Kidney epithelial cell (primary cell): ENCODE measurements around the gene RPP25L. TPM values are rescaled to one million over a fixed set of nuclear protein-coding genes. Genes with fewer than 3 reads are reported as not detected.

Experiments used
- DNase-seq: peaks from one replicate; pipeline ENCODE4 v3.0.0-alpha.2; 2010; ENCODE audit warnings: low read depth
- H3K27me3 ChIP-seq: 2 replicates; pipeline ENCODE4 v1.6.0; 2011; ENCODE audit warnings: low read length; ENCODE audit not compliant: control insufficient read depth, insufficient read depth
- H3K36me3 ChIP-seq: 2 replicates; pipeline ENCODE4 v1.5.1; 2011; ENCODE audit warnings: low read length; ENCODE audit not compliant: control insufficient read depth, insufficient read depth
- H3K4me3 ChIP-seq: 2 replicates; pipeline ENCODE4 v1.5.1; 2011; ENCODE audit warnings: low read depth, mild to moderate bottlenecking, control low read depth, low read length
- total RNA-seq: library from RNA; depleted of rRNA; stranded (reverse); fragments of >200 nt; gene quantifications from 2 replicates; pipeline ENCODE4 v1.2.3, GENCODE V29; 2015
- TF ChIP-seq, protein P1 (sequence below): IDR thresholded peaks from 2 replicates; pipeline ENCODE4 v1.5.1; 2011; ENCODE audit warnings: mild to moderate bottlenecking, moderate library complexity, low read length, control low read depth, inconsistent platforms; ENCODE audit not compliant: insufficient read depth, poor library complexity, severe bottlenecking

The RPP25L gene, protein sequence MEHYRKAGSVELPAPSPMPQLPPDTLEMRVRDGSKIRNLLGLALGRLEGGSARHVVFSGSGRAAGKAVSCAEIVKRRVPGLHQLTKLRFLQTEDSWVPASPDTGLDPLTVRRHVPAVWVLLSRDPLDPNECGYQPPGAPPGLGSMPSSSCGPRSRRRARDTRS
- 31.5 and 34.0 TPM in 2 replicates for total RNA-seq

DNA sequence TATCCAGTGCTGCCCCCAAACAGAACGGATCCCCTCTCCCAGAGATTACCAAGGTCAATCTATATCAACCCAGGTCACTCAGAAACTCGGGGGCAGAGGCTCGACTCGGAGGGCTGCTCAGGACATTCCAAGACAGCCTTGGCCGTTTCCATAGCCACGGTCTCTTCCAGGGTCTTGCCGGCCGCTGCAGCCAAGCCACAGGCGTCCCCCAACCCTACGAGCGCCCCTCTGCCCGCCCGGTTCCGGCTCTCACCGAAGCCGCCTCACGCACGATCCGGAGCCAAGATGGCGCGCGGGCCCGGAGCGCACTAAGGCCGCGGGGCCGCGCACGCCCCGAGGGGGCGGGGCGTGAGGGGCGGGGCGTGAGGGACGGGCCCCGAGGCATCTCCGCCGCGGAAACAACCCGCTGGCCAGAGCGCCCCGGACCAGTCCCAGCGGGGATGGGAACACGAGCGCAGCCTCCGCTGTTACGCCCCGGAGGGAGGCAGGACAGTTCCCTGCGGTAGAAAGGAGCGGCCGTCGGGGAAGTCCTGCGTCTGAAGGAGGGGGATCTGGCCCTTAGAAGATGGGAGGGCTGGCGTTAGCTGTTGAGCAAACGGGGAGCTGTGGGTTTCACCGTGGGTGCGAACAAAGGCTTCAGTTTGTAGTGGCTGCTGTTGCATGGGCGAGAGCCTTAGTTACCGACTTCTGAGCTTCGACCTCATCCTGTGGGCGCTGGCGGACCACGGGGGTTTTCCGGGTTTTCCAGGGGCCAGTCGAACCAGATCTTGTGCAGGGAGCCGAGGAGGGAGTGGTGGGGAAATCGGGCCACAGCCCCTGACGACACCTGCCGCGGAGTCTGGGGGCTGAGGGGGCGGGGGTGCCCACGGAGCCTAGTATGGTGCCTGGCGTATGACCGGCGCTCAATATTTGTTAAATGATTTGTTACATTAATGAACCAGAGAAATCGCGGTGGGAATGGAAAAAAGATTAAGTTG is at the start of gene RPP25L:
Gene RPP25L (minus strand): TSS at position 287 of the 977 bp plus-strand sequence. CDS start 801 bp downstream, outside the sequence.
- no peak for DNase-seq
- peaks cover 3% of the 10 kb centered on the region for H3K27me3 ChIP-seq
- H3K4me3 ChIP-seq = peak within 1 kb of the TSS; percentile 92
- TF ChIP-seq, protein P1, sequence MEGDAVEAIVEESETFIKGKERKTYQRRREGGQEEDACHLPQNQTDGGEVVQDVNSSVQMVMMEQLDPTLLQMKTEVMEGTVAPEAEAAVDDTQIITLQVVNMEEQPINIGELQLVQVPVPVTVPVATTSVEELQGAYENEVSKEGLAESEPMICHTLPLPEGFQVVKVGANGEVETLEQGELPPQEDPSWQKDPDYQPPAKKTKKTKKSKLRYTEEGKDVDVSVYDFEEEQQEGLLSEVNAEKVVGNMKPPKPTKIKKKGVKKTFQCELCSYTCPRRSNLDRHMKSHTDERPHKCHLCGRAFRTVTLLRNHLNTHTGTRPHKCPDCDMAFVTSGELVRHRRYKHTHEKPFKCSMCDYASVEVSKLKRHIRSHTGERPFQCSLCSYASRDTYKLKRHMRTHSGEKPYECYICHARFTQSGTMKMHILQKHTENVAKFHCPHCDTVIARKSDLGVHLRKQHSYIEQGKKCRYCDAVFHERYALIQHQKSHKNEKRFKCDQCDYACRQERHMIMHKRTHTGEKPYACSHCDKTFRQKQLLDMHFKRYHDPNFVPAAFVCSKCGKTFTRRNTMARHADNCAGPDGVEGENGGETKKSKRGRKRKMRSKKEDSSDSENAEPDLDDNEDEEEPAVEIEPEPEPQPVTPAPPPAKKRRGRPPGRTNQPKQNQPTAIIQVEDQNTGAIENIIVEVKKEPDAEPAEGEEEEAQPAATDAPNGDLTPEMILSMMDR = no peak
- H3K36me3 ChIP-seq = no peaks in the 10 kb centered on the region

DNA sequence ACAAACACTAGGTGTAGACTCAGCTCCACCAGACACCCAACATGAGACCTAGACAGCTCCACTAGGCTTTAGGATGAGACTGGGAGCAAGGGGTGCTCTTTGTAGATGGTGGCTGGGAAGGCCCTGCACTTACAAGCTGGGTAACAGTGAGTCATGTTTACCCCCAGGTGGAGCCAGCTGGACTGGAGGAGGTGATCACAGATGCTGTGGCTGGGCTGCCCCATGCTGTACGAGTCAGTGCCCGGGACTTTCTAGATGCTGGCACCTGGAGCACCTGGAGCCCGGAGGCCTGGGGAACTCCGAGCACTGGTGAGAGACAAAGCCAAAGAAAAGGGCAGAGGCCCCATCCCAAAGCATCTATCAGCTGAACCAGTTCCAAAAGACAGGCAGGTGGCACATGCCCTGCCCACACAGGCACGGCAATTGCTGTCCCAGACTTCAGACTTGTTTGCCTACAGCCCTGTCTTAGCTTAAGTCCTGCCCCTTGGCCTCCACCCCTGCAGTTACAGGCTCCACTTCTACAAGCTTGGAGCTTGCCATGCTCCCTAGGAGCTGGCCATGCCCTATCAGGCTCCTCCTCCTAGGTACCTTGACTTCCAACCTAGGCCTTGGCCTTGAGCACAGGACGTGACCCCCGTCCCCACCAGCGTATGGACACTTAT is 47.8 kb upstream of the RPP25L start:
- TF ChIP-seq, protein P1 = no peak
- DNase-seq = peak; percentile 45
- Histone ChIP-seq H3K4me3 (no peak overlapping the region), H3K27me3 (no peaks in the 10 kb centered on the region), H3K36me3 (no peaks in the 10 kb centered on the region)

DNA sequence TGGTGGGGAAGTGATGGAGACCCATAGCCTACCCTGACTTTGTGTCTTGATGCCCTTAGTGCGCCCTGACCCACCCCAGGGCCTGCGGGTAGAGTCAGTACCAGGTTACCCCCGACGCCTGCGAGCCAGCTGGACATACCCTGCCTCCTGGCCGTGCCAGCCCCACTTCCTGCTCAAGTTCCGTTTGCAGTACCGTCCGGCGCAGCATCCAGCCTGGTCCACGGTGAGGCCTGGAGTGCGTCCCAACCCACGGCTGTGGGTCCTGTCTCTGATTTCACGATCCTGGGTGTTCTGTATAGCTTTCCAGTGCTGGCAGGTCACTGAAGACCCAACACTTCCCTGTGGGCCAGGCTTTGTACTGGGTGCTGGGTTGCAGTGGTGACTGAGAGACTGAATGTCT is 46.6 kb upstream of the RPP25L start:
- Histone ChIP-seq H3K4me3 (no peak overlapping the region), H3K27me3 (no peaks in the 10 kb centered on the region), H3K36me3 (no peaks in the 10 kb centered on the region)
- no peak for DNase-seq
- TF ChIP-seq, protein P1 = no peak

DNA sequence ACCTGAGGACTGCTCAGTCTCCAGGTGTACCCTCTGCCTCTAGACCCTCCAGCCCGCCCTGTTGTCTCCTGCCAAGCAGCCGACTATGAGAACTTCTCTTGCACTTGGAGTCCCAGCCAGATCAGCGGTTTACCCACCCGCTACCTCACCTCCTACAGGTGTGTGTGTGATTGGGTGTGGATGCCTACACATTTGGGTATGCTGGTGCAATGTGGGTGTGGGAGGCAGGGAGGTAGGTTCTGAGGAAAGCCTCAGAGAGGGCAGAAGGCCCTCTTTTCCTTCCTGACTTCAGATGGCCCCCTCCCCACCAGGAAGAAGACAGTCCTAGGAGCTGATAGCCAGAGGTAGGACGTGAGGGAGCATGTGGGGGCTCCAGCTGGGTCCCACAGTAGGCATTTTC is 45.1 kb upstream of the RPP25L start:
- Histone ChIP-seq H3K27me3 (no peaks in the 10 kb centered on the region), H3K36me3 (no peaks in the 10 kb centered on the region), H3K4me3 (no peak overlapping the region)
- DNase-seq = no peak
- TF ChIP-seq, protein P1 = no peak

DNA sequence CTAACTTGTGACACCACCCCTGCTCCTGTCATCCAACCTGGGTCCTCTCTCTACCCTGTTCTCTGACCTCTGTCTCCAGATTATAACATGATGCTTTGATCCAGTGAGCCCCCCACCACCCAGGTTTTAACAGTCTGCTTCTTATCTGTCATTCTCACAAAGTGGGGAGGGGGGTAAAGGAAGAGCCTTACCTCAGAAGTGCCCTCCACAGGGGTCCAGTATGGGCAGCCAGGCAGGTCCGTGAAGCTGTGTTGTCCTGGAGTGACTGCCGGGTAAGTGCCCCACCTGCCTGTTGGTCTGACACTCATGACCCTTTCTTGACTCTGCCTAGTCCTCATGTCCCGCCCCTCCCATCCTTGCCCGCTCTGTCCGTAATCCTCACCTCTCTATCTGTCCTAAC is 43.5 kb upstream of the RPP25L start:
- TF ChIP-seq, protein P1 = no peak
- no peaks in the 10 kb centered on the region for H3K36me3 ChIP-seq
- no peak overlapping the region for H3K4me3 ChIP-seq
- H3K27me3 ChIP-seq = no peaks in the 10 kb centered on the region
- DNase-seq = no peak
